Left colon (tissue), 2 donors: ENCODE results near the gene ZNF691. TPM values are rescaled to one million over a fixed set of nuclear protein-coding genes. Genes with fewer than 3 reads are reported as not detected.

Source experiments
- ATAC-seq: fragments of 200-7000 bp; cut with Tn5 transposase; one replicate; pipeline ENCODE4 v1.9.1; 2020; ENCODE audit warnings: mild to moderate bottlenecking, moderate library complexity
- DNase-seq, 2 donors: peaks; one replicate each; pipeline ENCODE4 v3.0.0-alpha.2; 2020
- intact Hi-C, 2 donors: fragments of 100-400 bp; cut with DNase I in 1 of 2; cut with micrococcal nuclease in 1 of 2; formaldehyde crosslinking; loops; one replicate each; pipeline versions ENCODE4 v1.11.2 to v1.14.0; 2022; cut with DNase I, micrococcal nuclease
- total RNA-seq, 2 donors: library from RNA; stranded (reverse); fragmentation: NEBNext Ultra II Directional; extraction: Animal tissue kit (Norgen Biotek cat#: 25700); gene quantifications; one replicate each; pipeline ENCODE4 v1.2.1, GENCODE V29; 2021
- donor health status: DM: no; HTN: no; CAD: no.
- donor health status: DM: yes; HTN: yes; CAD: no.

Gene ZNF691
- total RNA-seq, 2 donors from 2014 or later = 4.3 to 5.0 TPM

DNA sequence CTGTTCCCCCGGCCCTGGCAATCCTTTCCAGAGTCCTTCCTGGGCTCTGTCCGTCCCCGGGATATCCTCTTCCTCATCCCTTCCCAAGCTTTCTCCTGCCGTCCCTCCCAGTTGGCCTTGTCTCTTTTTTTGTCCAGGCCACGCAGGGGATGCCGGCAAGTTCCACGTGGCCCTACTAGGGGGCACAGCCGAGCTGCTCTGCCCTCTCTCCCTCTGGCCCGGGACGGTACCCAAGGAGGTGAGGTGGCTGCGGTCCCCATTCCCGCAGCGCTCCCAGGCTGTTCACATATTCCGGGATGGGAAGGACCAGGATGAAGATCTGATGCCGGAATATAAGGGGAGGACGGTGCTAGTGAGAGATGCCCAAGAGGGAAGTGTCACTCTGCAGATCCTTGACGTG, 15.8 kb upstream of the ZNF691 start:
- intact Hi-C loops = no loop called here
- DNase-seq = no peak
- no peak for ATAC-seq

DNA sequence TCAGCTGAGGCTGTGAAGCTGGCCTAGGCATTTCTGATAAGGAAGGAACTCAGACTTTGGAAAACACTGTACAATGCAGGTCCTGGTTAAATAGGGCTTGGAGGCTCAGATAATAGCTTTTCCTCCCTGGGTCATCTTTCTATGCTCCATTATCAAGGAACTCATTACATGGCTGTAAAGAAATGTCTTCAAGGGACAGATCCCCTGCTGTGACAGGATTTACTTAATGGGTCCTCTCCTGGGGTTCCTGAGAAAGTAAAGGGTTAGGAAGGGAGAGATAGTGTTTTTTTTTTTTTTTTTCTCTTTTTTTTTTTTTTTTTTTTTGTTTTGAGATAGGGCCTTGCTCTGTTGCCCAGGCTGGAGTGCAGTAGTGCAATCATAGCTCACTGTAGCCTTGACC, 15.1 kb upstream of the ZNF691 start:
- DNase-seq (no peak), ATAC-seq (no peak)
- intact Hi-C loops = no loop called here

DNA sequence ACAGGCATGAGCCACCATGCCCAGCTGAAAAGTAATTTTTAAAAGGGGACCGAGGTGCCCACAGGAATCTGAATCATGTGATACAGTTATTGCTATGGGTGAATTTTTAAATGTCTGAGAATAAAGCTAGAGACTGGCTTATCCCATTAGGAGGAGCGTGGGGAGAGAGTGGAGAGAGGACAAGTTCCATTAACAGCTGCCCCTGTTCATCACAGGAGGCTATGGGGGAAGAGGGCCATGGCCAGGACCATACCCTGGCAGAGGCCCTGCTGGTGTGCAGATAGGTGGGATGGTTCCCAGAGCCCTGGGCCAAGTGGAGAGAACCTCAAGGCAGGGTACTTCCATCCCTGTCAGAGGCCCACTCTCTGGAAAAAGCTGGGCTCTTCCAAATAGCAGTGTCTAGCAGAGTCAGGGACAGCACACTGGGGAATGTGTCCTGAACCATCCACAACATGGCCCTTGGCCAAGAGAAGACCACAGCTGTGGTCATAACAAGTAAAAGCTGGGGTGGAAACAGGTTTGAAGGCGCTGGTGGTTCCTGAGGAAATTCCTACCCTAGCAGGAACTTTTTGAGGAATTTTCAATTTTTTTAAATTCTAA, 13.7 kb upstream of the ZNF691 start:
- intact Hi-C loops = no loop called here
- no peak for DNase-seq
- no peak for ATAC-seq

DNA sequence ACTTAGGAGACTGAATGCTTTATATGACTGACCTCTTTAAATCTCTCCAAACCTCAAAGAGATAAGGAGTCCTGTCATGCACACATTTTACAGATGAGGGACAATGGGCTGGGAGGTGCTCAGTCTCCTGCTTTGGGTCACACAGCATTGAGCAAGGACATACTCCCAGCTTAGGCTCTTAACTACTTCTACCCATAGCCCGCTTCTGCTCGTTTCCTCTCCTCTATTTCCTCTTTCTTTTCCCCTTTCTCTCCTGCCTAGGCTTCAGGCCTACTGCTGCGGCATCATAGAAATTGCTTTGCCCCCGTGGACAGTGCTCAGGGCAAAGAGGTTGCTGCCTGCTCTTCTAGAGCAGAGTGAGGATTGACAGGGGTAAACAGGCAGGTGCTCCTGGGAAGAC, 12.4 kb upstream of the ZNF691 start:
- intact Hi-C loops = no loop called here
- no peak for ATAC-seq
- no peak for DNase-seq

DNA sequence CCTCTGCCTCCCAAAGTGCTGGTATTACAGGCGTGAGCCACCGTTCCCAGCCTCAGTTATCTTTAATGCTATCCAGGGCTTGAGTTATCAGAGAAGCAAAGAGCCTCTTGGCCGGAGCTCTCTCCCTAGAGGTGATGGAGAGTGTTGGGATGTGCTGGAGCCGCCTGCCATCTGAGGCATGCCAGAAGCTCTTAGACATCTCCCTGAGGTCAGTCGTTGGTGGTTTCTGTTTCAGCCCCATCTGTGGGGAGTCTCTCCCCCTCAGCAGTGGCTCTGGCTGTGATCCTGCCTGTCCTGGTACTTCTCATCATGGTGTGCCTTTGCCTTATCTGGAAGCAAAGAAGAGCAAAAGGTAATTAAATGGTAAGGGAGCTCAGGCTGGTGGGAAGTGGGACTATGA, 11.6 kb upstream of the ZNF691 start:
- intact Hi-C loops = no loop called here
- ATAC-seq (no peak), DNase-seq (no peak)

DNA sequence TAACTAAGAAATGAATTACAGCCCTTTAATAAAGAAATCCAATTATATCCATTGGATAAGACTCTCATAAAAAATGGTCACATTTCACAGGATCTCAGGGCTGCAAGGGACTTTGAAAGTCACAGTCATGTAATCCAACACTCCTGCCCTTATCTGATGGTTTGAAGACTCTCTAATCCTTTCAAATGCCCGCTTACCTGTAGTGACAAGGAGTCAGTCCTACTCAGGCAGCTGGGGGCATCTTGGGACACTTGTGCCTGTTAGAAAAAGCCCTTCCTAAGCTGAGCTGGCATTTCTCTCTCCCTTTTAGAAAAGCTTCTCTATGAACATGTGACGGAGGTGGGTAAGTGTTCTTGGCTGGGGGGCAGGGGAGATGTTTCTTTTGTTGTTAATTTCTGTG, 11.0 kb upstream of the ZNF691 start:
- no peak for DNase-seq
- intact Hi-C loops = no loop called here
- no peak for ATAC-seq

DNA sequence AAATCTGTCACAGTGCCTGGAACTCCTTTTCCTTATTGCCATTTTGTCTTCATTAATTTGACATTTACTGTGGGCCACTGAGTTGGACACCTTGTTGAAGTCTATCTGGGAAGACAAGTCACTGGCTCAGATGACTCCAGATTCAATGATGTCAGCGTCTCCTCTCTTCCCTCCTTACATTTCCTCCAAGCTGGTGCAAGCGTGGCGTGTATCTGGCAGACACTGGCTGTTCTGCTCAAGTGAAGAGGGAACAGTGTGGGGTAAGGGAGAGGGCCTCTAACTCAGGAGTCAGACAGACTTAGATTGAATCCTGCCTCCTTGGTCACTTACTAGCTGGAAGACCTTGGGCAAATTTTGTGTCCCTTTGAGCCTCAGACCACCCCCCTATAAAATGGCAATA, 8.7 kb upstream of the ZNF691 start:
- DNase-seq (no peak), ATAC-seq (no peak)
- intact Hi-C loops = no loop called here

DNA sequence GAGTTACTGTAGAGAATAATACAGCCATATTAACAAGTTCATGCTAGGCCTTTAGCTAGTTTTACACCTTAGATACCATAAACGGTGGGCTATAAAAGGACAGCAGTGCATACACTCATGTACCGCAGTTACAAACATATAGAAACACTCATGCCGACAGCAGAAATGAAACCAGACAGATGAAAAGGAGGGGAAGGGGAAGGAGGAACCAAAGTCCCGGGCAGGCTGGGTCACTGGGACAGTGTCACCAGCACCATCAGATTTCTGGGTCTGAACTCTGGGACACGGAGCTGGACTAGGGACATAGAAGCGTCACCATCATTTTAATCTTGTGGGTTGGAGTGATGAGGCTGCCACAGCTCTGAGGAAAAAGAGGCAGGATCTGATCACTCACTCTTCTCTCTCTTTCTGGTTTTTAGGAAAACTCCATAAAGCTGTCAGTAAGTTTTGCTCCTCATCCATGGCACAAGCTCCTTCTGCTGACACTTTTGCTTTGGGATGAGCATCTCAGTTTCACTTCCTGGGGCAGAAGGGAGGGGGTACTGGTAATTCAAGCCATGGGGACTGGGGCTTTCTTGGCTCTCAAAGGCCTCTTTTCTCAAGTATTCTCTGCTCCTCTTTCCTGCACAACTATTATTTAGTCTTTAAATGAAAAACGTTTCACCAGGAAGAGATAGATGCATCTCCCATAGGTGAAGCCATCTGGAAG, 7.8 kb upstream of the ZNF691 start:
- no peak for DNase-seq
- intact Hi-C loops = no loop called here
- ATAC-seq = peak; percentile 16

DNA sequence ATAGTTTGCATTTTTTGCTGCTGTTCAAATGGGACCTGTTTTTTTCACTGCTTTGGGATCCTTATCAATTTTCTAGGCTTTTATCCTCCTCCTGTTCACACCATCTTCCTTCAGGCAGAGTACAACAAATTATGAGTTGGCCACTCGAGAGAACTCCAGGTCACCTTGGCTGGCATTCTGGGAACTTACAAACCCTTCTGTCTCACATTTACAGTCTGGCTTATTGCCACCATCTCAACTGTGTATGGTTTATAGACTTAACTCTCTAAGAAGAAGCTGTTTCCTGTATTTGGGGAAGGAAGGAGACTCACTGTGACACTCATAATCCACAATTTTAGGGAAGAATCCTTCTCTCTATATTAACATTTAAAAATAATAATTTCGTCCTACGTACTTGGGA, 5.4 kb upstream of the ZNF691 start:
- intact Hi-C loops = no loop called here
- DNase-seq = no peak
- ATAC-seq = no peak

DNA sequence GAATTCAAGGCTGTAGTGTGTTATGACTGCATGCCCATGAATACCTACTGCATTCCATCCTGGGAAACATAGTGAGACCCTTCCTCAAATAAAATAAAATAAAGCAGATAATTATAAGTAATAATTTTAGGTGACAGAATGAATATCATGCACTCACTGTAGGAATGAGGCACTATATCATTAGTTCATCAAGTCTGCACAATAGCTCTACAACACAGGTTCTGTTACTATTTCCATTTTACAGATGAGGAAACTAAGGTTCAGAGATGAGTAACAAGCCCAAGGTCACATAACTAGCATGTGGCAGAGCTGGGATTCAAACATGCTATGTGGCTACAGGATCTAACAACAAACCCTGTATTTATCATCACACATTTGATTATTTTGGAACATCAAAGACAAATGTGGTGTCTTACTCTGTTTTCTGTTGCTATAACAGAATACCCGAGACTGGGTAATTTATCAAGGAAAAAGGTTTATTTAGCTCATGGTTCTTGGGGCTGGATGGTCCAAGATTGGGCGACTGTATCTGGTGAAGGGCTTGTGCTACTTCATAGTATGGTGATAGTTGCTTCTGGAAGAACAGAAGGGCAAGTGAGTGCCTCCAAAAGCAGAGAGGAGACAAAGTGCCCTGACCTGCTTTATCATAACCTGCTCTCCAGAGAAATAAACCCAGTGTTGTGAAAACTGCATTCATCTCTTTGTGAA, 4.8 kb upstream of the ZNF691 start:
- ATAC-seq = no peak
- intact Hi-C loops = no loop called here

DNA sequence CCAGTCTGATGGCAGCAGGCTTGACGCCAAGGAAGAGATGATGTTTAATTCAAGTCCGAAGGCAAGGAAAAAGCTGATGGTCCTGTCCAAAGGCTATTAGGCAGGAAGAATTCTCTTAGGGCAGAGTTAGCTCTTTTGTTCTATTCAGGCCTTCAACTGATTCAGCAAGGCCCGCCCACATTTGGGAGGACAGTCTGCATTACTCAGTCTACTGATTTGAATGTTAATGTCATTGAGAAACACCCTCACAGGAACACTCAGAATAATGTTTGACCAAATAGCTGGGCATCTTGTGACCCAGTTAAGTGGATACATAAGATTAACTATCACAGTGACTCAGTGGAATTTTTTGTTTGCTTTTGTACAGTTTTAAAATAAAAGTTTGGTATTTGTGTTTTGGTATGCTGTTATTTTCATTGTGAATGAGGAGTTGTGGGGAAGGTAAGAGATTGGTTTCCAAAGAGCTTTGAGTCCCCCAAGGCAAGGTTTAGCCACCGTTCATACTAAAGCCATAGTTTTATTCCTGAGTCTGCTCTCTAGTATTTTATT, 1.7 kb upstream of the ZNF691 start:
- ATAC-seq (no peak), DNase-seq (no peak)
- intact Hi-C loops = no loop called here

More for the DNA sequence above, 4.8 kb upstream of the ZNF691 start:
- no peak for DNase-seq

DNA sequence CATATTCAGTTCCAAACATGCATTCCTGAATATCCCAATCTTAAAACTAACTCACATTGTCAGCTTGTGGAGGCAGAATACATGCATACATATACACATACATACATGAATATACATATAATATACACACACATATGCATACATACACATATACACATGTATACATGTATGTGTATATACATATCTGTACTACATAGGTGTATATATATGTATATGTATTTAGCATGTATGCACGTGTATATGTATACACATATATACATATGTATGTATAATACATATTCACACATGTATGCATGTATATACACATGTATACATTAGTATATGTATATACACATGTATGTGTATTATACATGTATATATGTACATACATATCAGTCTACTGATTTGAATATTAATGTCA, 1.2 kb upstream of the ZNF691 start:
- intact Hi-C loops = no loop called here

DNA sequence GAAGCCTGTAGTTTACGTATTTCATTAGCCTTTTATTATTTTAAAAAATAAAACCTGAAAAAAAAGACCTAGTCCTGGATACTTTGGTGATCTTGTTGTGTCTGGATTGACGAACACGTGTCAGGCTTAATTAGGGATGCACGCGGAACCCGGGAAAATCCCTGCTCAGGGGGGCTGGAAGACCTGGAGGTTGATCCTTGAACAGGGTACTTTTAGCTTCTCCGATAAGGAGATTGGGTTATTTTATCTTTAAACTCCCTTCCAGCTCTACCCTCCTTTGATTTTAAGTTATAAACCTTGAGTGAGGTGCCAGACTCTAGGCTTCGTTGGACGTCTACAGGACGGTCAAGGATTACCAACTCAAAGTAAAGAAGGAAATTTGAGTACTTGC, 552 bp upstream of the ZNF691 start:
- DNase-seq = no peak
- intact Hi-C loops = no loop called here
- peak; percentile 16 for ATAC-seq

More for the DNA sequence above, 1.2 kb upstream of the ZNF691 start:
- ATAC-seq = no peak
- no peak for DNase-seq

DNA sequence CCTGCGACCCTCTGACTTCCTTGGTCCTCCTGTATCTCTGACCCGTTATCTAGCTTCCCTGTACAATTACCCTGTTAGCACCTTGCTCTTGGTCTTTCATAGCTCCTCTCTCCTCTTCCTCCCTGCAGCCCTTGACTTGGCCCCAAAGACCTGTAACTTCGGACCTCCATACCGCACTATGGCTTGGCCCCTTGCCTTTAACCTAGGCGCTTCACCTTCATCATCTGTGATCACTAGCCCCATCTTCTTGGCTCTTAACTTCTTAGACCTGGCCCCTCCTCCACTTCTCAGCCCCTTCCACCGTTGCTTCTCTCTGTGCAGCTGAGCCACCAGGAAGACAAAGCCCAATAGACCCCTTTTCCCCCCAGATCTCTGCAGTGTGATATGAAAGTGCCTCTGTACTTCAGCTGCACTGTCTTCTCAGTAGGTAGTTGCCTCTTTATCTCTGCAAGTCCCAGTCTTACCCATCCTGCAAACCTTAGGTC, 740 bp downstream of the ZNF691 start:
- intact Hi-C loops = no loop called here
- ATAC-seq = no peak
- DNase-seq = no peak

DNA sequence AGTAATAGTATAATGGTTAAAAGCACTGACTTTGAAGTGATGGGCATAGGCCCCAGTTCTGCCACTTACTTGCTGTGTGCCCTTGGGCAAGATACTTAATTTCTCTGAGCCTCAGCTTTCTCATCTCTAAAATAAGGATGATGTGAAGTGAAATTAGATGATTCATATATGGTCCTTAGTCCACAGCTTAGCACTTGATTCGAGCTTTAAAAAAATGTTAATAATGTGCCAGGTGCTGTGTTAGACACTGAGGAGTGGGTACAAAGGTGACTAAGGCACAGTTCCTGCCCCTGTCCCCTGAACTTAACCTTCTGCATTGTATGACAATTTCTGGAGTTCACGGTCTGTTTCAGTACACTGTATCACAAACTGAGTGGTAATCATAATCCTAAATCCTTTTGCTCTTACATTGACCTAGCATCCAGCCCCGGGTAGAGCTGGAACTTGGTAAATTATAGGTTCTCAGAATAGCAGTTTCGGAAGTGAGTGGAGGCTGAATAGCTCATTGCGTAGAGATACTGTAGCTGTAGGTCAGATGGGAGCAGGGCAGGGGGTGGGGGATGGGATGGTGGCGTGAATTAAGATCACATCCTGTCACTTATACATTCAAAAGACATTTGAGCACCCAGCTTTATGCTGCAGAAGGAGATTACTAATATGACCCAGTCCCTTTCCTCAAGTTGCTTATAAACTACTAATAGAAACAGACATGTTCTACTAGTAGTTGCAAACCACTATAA, 1.5 kb downstream of the ZNF691 start:
- intact Hi-C loops = no loop called here
- DNase-seq = no peak
- no peak for ATAC-seq

DNA sequence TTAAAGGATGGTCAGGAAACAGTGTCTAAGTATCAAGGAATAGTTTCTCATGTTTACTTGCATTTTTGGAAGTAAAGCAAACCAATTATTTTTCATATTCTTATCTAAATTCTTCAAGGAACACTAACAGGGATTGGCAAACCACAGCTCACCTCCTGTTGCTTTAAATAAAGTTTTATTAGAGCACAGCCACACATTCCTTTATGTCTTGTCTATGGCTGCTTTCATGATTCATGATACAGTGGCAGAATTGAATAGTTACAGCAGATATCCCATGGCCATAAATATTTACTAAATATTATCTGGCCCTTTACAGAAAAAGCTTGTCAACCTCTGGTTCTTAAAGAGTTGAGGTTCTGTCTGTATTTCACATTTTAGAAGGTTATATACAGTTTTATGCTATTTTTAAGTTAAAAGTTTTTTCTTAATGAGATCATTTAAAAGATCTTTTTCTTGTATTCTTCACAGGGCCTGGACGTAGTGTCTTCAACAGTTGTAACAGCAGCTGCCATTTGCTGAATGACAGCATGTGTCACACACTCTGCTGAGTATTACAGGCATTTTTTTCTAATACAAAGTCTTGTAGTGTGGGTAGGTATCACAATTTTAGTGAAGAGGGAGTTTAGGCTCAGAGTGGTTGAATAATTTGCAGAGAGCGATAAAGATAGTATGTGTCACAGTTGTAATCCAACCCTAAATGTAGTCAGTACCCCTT, 2.6 kb downstream of the ZNF691 start:
- intact Hi-C loops = no loop called here
- ATAC-seq (no peak), DNase-seq (no peak)

DNA sequence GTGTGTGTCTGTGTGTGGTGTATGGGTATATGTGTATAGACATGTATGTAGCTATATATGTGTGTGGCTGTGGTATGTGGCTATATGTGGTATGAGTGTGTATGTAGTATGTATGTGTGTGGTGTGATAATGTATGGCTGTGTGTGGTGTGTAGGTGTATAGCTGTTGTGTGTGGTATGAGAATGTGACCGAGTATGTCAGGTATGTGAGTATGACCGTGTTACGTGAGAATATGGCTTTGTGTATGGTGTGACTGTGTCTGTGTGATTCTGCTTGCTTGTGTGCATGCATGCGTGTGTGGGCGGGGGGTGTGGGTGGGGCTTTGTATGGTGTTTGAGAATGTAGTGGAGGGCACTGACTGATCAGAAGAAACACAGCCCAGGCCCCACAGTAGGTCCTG, 3.5 kb downstream of the ZNF691 start:
- DNase-seq = no peak
- ATAC-seq = no peak
- intact Hi-C loops = no loop called here

DNA sequence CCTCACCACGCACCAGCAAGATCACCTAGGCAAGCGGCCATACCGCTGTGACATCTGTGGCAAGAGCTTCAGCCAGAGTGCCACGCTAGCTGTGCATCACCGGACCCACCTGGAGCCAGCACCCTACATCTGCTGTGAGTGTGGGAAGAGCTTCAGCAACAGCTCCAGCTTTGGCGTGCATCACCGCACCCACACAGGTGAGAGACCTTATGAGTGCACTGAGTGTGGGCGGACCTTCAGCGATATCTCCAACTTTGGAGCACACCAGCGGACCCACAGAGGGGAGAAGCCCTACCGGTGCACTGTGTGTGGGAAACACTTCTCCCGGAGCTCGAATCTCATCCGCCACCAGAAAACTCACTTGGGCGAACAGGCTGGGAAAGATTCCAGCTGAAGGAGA, 5.0 kb downstream of the ZNF691 start:
- no peak for DNase-seq
- intact Hi-C loops = no loop called here
- no peak for ATAC-seq
